Measurements from ENCODE around the gene NME5.

Gene NME5

GRCh38 chr5:138109463-138110265 is 29.6 kb downstream of the NME5 start:
- no peak overlapping the region for H3K4me3 Mint-ChIP-seq
- no peaks in the 10 kb centered on the region for H3K4me1 Mint-ChIP-seq (ENCODE audit: low read depth)
- H3K27me3 Mint-ChIP-seq, result peaks cover 5% of the 10 kb centered on the region
- no peak for DNase-seq
- no peaks in the 10 kb centered on the region for H3K9me3 Mint-ChIP-seq
- H3K36me3 Mint-ChIP-seq (ENCODE audit: low read depth), result no peaks in the 10 kb centered on the region
- no peak overlapping the region for H3K27ac Mint-ChIP-seq

GRCh38 chr5:138107213-138107612 is 32.0 kb downstream of the NME5 start:
- H3K9me3 Mint-ChIP-seq, result no peaks in the 10 kb centered on the region
- no peak overlapping the region for H3K27ac Mint-ChIP-seq
- no peak for DNase-seq
- no peak overlapping the region for H3K4me3 Mint-ChIP-seq
- H3K36me3 Mint-ChIP-seq (ENCODE audit: low read depth), result no peaks in the 10 kb centered on the region
- H3K27me3 Mint-ChIP-seq, result peaks cover 5% of the 10 kb centered on the region
- H3K4me1 Mint-ChIP-seq (ENCODE audit: low read depth), result no peaks in the 10 kb centered on the region

GRCh38 chr5:138105709-138106108 is 33.5 kb downstream of the NME5 start:
- Mint-ChIP-seq H3K27ac (no peak overlapping the region), H3K9me3 (no peaks in the 10 kb centered on the region), H3K27me3 (no peaks in the 10 kb centered on the region), H3K36me3 (ENCODE audit: low read depth) (no peaks in the 10 kb centered on the region), H3K4me1 (ENCODE audit: low read depth) (no peaks in the 10 kb centered on the region), H3K4me3 (no peak overlapping the region)
- no peak for DNase-seq

GRCh38 chr5:138103319-138103637 is 36.0 kb downstream of the NME5 start:
- Mint-ChIP-seq H3K27me3 (peaks cover 4% of the 10 kb centered on the region), H3K36me3 (ENCODE audit: low read depth) (no peaks in the 10 kb centered on the region), H3K27ac (no peak overlapping the region), H3K9me3 (no peaks in the 10 kb centered on the region), H3K4me1 (ENCODE audit: low read depth) (no peaks in the 10 kb centered on the region), H3K4me3 (no peak overlapping the region)
- DNase-seq, result no peak

GRCh38 chr5:138102454-138103318 is 36.5 kb downstream of the NME5 start:
- Mint-ChIP-seq H3K4me1 (ENCODE audit: low read depth) (no peaks in the 10 kb centered on the region), H3K4me3 (no peak overlapping the region), H3K27ac (no peak overlapping the region), H3K27me3 (peaks cover 4% of the 10 kb centered on the region), H3K9me3 (no peaks in the 10 kb centered on the region), H3K36me3 (ENCODE audit: low read depth) (no peaks in the 10 kb centered on the region)
- DNase-seq, result no peak

- Mint-ChIP-seq H3K4me3 (no peak overlapping the region), H3K4me1 (ENCODE audit: low read depth) (peaks cover 33% of the 10 kb centered on the region), H3K9me3 (no peaks in the 10 kb centered on the region), H3K36me3 (ENCODE audit: low read depth) (no peaks in the 10 kb centered on the region), H3K27me3 (peaks cover 4% of the 10 kb centered on the region), H3K27ac (no peak overlapping the region)
- DNase-seq, result no peak
Observed at GRCh38 chr5:138096997-138097828, 42.0 kb downstream of the NME5 start.

GRCh38 chr5:138096363-138096762 is 42.9 kb downstream of the NME5 start:
- H3K4me3 Mint-ChIP-seq, result no peak overlapping the region
- no peak for DNase-seq
- H3K27ac Mint-ChIP-seq, result no peak overlapping the region
- H3K27me3 Mint-ChIP-seq, result peaks cover 4% of the 10 kb centered on the region
- peaks cover 35% of the 10 kb centered on the region for H3K4me1 Mint-ChIP-seq (ENCODE audit: low read depth)
- no peaks in the 10 kb centered on the region for H3K36me3 Mint-ChIP-seq (ENCODE audit: low read depth)
- no peaks in the 10 kb centered on the region for H3K9me3 Mint-ChIP-seq

- DNase-seq, result no peak
- Mint-ChIP-seq H3K4me3 (no peak overlapping the region), H3K4me1 (ENCODE audit: low read depth) (peaks cover 35% of the 10 kb centered on the region), H3K27me3 (peaks cover 4% of the 10 kb centered on the region), H3K36me3 (ENCODE audit: low read depth) (no peaks in the 10 kb centered on the region), H3K9me3 (no peaks in the 10 kb centered on the region), H3K27ac (no peak overlapping the region)
Observed at GRCh38 chr5:138095100-138095907, 43.9 kb downstream of the NME5 start.

GRCh38 chr5:138093036-138093435 is 46.2 kb downstream of the NME5 start:
- H3K9me3 Mint-ChIP-seq, result no peaks in the 10 kb centered on the region
- no peak overlapping the region for H3K4me3 Mint-ChIP-seq
- H3K36me3 Mint-ChIP-seq (ENCODE audit: low read depth), result no peaks in the 10 kb centered on the region
- no peak overlapping the region for H3K27ac Mint-ChIP-seq
- H3K27me3 Mint-ChIP-seq, result no peaks in the 10 kb centered on the region
- H3K4me1 Mint-ChIP-seq (ENCODE audit: low read depth), result peaks cover 35% of the 10 kb centered on the region
- DNase-seq, result no peak

- H3K36me3 Mint-ChIP-seq (ENCODE audit: low read depth), result no peaks in the 10 kb centered on the region
- no peak for DNase-seq
- no peak overlapping the region for H3K4me3 Mint-ChIP-seq
- H3K4me1 Mint-ChIP-seq (ENCODE audit: low read depth), result peaks cover 35% of the 10 kb centered on the region
- no peak overlapping the region for H3K27ac Mint-ChIP-seq
- no peaks in the 10 kb centered on the region for H3K27me3 Mint-ChIP-seq
- H3K9me3 Mint-ChIP-seq, result no peaks in the 10 kb centered on the region
Observed at GRCh38 chr5:138092301-138092700, 46.9 kb downstream of the NME5 start.

- Mint-ChIP-seq H3K4me1 (ENCODE audit: low read depth) (peaks cover 30% of the 10 kb centered on the region), H3K27ac (no peak overlapping the region), H3K36me3 (ENCODE audit: low read depth) (no peaks in the 10 kb centered on the region), H3K9me3 (no peaks in the 10 kb centered on the region), H3K4me3 (no peak overlapping the region), H3K27me3 (no peaks in the 10 kb centered on the region)
- no peak for DNase-seq
Observed at GRCh38 chr5:138091685-138092084, 47.5 kb downstream of the NME5 start.

GRCh38 chr5:138083702-138084101 is 55.5 kb downstream of the NME5 start, which contains the start of gene WNT8A:
WNT8A (plus strand) TSS chr5:138084033; CDS start chr5:138084128, 95 bp downstream.
- Mint-ChIP-seq H3K36me3 (ENCODE audit: low read depth) (no peaks in the 10 kb centered on the region), H3K27ac (no peak within 1 kb of the TSS), H3K9me3 (no peaks in the 10 kb centered on the region), H3K27me3 (no peaks in the 10 kb centered on the region), H3K4me3 (no peak within 1 kb of the TSS), H3K4me1 (ENCODE audit: low read depth) (peaks cover 14% of the 10 kb centered on the region)
- DNase-seq, result no peak

GRCh38 chr5:138082033-138082432 is 57.2 kb downstream of the NME5 start:
- Mint-ChIP-seq H3K27ac (peak overlapping the region; percentile 82), H3K27me3 (no peaks in the 10 kb centered on the region), H3K9me3 (no peaks in the 10 kb centered on the region), H3K4me3 (no peak overlapping the region), H3K4me1 (ENCODE audit: low read depth) (peaks cover 14% of the 10 kb centered on the region), H3K36me3 (ENCODE audit: low read depth) (no peaks in the 10 kb centered on the region)
- DNase-seq, result no peak

Measured in activated T-cell treated with anti-CD3 and anti-CD28 coated beads, Interleukin-2, amount 50 U/mL, for 24 hours (primary cell).